Nephron progenitor cell (in vitro differentiated cells): ENCODE measurements around the gene MRPL23.

ENCODE experiments used
- DNase-seq: peaks from one replicate; pipeline ENCODE4 v3.0.0; 2021
- H3K27ac Mint-ChIP-seq: 2 replicates; pipeline ENCODE4 v1.8.0; 2021; ENCODE audit warnings: mild to moderate bottlenecking, moderate library complexity, mixed read lengths
- H3K27me3 Mint-ChIP-seq: 2 replicates; pipeline ENCODE4 v1.8.0; 2021; ENCODE audit warnings: mild to moderate bottlenecking, low read depth, mixed read lengths; ENCODE audit not compliant: poor library complexity
- H3K36me3 Mint-ChIP-seq: 2 replicates; pipeline ENCODE4 v1.8.0; 2021; ENCODE audit warnings: low read depth, mixed read lengths
- H3K4me1 Mint-ChIP-seq: 2 replicates; pipeline ENCODE4 v1.8.0; 2021; ENCODE audit warnings: mixed read lengths
- H3K4me3 Mint-ChIP-seq: 2 replicates; pipeline ENCODE4 v1.8.0; 2021; ENCODE audit warnings: mild to moderate bottlenecking, moderate library complexity, mixed read lengths
- H3K9me3 Mint-ChIP-seq: 2 replicates; pipeline ENCODE4 v1.8.0; 2021; ENCODE audit warnings: mild to moderate bottlenecking, moderate library complexity, mixed read lengths
- TF ChIP-seq, protein P1 (sequence below): fragments of 200-600 bp; sonication (generic); IDR thresholded peaks from 2 replicates; pipeline ENCODE4 v1.5.0; 2021; ENCODE audit warnings: antibody characterized with exemption

MRPL23 gene

DNA sequence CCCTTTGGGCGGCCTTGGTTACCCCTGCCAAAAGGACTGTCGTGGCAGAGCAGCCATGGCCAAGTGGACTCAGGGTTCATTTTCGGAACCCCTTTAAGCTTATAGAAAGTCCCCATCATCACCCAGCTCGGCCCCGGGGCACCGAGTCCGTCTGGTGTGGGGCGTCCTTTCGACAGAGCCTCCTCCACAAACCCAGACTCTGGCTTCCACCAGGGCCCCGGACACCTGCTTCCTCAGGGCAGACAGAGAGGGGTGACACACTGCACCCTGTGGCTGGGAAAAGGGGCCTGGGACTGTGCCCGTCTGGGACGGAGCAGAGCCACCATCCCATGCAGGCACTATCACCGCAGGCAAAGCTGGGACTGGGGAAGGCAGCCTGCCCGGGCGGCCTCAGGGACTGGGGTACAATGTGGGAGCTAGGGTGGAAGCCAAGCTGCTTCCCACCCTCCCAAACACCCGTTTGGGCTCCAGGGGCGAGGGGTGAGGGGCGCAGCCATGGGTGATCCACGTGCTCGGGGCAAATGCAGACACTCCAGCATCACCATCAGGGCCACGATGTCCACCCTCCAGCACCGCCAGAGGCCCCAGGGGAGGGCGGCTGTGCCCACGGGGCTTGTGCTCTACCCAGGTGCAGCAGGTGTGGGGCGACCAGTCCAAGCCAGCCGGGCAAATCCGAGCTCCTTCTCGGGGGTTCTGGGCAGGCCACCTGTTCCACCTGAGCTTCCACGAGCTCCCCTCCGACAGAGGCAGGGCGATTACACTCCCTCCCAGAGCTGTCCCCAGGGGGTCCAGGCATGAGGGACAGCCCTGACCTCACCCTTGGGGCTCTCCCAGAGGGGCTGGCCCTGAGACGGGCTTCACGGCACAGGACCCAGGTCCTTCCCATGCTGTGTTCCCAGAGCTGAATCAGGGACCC is 11.7 kb upstream of the MRPL23 start:
- Mint-ChIP-seq H3K4me3 (no peak overlapping the region), H3K4me1 (peaks cover 54% of the 10 kb centered on the region), H3K27ac (no peak overlapping the region), H3K27me3 (peaks cover 6% of the 10 kb centered on the region), H3K9me3 (no peaks in the 10 kb centered on the region), H3K36me3 (no peaks in the 10 kb centered on the region)
- TF ChIP-seq, protein P1, sequence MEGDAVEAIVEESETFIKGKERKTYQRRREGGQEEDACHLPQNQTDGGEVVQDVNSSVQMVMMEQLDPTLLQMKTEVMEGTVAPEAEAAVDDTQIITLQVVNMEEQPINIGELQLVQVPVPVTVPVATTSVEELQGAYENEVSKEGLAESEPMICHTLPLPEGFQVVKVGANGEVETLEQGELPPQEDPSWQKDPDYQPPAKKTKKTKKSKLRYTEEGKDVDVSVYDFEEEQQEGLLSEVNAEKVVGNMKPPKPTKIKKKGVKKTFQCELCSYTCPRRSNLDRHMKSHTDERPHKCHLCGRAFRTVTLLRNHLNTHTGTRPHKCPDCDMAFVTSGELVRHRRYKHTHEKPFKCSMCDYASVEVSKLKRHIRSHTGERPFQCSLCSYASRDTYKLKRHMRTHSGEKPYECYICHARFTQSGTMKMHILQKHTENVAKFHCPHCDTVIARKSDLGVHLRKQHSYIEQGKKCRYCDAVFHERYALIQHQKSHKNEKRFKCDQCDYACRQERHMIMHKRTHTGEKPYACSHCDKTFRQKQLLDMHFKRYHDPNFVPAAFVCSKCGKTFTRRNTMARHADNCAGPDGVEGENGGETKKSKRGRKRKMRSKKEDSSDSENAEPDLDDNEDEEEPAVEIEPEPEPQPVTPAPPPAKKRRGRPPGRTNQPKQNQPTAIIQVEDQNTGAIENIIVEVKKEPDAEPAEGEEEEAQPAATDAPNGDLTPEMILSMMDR = no peak
- DNase-seq = peak; percentile 3

DNA sequence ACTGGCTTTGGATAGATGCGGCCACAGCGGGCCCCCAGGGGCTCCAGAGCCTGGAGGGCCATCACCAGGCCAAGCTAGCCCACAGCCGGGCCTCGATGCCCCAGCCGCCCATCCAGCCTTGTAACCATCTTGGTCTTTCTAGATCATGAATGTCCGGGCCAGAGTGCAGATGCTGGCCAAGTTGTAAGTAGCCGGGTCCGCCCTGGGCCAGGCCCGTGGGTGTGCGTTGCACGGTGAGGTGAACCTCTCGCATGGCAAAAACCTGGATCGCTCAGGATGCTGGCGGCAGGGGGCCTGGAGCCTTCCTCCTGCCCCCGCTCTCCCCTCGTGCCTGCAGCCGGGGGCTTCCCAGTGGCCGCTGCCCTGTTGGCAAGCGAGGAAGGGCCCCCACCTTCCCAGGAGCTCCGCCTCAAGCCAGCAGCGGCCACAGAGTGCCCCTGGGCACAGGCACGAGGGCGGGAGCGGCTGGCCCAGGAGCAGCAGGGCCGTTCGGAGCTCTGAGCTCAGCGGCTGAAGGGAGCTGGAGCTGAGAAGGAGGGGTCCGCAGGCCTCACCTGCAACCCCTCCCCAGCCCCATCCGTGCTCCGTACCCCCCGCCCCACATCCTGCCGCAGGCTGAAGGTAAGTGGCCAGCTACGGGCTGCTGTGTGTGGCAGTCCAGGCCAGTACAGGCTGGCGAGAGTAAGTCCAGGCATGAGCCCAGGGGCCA is 10.9 kb upstream of the MRPL23 start:
- peaks cover 56% of the 10 kb centered on the region for H3K4me1 Mint-ChIP-seq
- DNase-seq = peak; percentile 4
- TF ChIP-seq, protein P1 = no peak
- H3K4me3 Mint-ChIP-seq = no peak overlapping the region
- no peak overlapping the region for H3K27ac Mint-ChIP-seq
- H3K9me3 Mint-ChIP-seq = no peaks in the 10 kb centered on the region
- no peaks in the 10 kb centered on the region for H3K36me3 Mint-ChIP-seq
- peaks cover 6% of the 10 kb centered on the region for H3K27me3 Mint-ChIP-seq

DNA sequence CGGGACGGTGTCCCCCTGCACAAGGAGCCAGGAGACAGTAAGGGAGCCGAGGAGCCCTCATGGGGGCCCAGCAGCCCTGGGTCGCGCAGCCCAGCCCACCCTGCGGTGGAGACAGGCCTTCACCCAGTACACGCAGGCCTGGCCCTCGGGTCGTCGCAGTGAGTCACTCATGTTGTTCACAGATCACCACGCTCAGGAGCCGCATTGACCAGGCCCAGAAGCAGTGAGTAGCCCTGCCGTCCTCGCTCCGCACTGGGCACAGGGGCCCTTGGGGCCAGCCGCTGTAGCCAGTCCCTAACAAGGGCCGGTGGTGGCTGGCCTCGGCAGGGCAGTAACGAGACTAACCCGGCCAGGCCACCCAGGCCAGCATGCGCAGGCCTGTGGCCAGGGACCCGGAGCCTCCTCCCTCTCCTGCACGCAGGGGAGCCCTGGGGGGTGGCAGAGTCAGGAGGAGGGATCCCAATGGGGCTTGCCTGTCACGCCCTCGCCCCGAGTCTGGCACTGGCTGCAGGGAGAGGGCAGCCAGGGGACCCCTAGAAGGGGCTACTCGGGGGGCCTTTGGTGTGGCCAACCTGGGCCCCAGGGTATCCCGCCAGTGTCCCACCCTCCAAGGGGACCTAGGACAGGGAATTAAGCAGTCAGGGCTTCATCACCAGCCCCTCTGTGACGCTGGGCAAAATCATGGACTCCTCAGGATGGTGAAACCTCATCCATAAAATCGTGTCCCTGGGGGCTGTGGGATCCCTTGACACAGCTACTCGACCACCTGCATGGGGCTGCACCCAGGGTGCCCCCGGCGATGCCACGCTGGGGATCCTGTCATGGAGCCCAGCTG is 10.1 kb upstream of the MRPL23 start:
- H3K36me3 Mint-ChIP-seq = no peaks in the 10 kb centered on the region
- peak; percentile 14 for DNase-seq
- no peaks in the 10 kb centered on the region for H3K9me3 Mint-ChIP-seq
- H3K4me3 Mint-ChIP-seq = no peak overlapping the region
- H3K4me1 Mint-ChIP-seq = peaks cover 52% of the 10 kb centered on the region
- H3K27ac Mint-ChIP-seq = no peak overlapping the region
- H3K27me3 Mint-ChIP-seq = peaks cover 6% of the 10 kb centered on the region
- TF ChIP-seq, protein P1 = no peak

DNA sequence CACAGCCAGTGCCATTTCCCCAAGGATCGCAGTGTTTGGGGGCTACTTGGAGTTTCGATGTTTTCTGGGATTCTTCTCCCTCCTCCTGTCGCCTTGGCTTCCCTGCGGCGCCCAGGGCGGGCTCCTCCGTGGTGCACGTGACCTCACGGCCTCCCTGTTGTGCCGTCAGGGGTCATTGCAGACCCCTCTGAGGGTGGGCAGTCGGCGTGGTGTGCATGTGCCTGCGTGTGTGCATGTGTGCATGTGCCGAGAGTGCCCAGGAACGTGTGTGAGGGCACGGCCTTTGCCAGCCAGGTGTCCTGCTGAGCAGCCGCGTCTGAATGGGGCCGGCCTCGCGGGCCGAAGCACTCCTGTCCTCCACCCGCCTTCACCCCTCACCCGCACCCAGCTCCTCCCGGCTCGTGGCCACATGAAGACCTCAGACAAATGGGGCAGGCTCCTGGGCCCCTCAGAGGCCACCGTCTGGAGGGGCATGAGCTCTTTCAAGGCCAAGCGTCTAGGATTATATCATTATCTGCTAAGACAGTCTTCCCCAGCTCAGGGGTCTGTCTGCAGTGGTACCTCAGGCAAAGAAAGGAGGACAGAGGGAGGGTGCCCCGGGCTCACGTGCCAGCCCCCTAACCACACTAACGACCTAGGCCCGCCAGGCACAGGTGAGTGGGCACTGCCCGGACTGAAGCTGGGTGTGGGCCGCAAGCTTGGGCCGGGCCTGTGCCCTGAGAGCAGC is 9.4 kb upstream of the MRPL23 start:
- Mint-ChIP-seq H3K36me3 (no peaks in the 10 kb centered on the region), H3K4me3 (no peak overlapping the region), H3K27me3 (peaks cover 6% of the 10 kb centered on the region), H3K9me3 (no peaks in the 10 kb centered on the region), H3K4me1 (peaks cover 52% of the 10 kb centered on the region), H3K27ac (no peak overlapping the region)
- TF ChIP-seq, protein P1 = no peak
- peak; percentile 7 for DNase-seq

DNA sequence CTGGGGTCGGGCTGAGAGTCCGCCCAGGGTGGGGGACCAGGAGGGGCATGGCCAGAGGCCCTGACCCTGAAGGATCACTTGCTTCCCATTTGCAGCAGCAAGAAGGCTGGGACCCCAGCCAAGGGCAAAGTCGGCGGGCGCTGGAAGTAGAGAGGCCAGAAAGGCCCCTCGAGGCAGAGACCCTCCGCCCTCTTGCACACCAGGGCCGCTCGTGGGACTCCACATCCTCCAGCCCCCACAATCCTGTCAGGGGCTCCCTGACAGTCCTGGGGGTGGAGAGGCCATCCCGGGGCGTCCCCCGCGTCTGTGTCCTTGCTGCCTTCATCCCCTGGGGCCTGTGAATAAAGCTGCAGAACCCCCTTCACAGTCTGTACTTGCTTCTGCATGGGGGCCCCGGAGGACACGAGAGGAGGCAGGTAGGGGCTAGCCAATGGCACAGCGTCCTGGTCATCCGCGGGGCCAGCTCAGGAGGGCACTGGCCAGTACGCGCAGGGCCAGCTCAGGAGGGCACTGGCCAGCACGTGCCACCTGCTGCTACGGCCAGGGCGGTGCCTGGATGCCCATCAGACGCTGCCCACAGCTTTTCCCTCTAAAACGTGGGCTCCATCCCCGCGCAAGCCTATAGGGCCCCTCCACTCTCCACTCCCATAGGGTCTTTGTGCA is 8.7 kb upstream of the MRPL23 start:
- Mint-ChIP-seq H3K4me1 (peaks cover 50% of the 10 kb centered on the region), H3K4me3 (no peak overlapping the region), H3K9me3 (no peaks in the 10 kb centered on the region), H3K27me3 (peaks cover 3% of the 10 kb centered on the region), H3K36me3 (no peaks in the 10 kb centered on the region), H3K27ac (no peak overlapping the region)
- peak; percentile 6 for DNase-seq
- TF ChIP-seq, protein P1 = no peak
